ENCODE data around the gene FHIP1A.
A peak's percentile ranks its signal among the peaks of the same experiment; 100 is the strongest.

Gene FHIP1A

DNA sequence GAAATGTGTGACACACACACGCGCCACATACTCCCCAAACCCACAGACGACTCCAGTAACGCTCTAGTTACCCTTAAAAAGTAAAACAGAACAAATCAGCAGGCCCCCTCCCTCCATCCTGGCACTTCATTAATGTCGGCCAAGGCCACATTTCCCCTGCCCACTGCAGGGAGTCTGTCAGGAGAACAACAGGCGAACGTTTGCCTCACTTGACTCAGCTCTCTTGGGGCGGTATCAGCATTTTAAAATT, 671 bp upstream of the FHIP1A start (continued):
- TF ChIP-seq ZNF585B (tag by site-specific recombination; IDR thresholded peaks at IDR 0.05) (no peak), SCRT2 (tag by site-specific recombination; IDR thresholded peaks at IDR 0.05) (0 out of 2 replicates have a peak, but pooled peaks have one; percentile 27), ZXDB (tag by site-specific recombination; IDR thresholded peaks at IDR 0.05) (no peak), ZBTB17 (tag by site-specific recombination; IDR thresholded peaks at IDR 0.05) (no peak)

DNA sequence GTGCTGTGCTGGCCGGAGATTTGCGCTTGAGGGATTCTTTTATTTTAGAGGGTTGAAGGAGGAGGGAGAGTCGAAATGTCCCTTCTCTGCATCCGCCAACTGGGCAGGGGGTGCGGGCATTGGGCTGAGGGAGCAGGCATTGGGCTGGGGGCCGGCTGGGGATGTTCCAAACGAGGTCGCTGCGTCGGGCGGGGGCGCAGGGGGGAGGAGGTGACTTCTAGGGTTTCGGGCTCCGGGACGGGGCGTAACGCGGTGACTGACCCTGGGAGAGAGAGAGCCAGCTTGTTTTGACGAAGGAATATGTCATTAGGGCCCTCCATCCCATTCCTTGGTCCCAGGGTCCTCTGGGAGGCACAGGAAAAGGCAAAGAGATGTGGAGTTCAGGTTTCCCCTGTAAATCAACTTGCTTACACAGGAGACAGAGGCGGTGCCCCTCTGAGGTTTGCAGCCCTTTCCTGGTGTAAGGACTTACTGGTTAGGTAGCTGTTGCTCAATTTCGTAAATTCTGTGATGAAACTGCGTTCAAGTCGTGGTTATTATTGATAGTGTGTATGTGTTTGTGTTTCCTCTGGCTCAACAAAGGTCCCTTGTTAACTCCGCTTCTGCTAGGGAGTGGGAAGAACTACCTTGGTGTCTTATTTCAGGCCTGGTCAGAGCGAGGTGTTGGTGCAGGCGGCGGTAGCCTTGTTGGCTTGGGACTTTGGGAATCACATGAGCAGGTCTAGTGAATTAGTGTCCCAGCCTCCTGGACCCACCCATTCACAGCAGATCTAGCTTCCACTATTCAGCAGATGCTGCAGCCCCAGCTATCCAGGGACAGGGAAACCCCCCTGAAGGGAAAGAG, 716 bp downstream of the FHIP1A start:
- no peaks in the 10 kb centered on the region for H3K36me3 ChIP-seq (ENCODE audit: control insufficient read depth in 2 of 2, insufficient read depth in 1 of 2, low read length in 2 of 2)
- H3K27ac ChIP-seq (ENCODE audit: extremely low read depth, low read depth, low read length): peak overlapping the region; percentile 58
- 0 out of 2 replicates have a peak, but pooled peaks cover 2% of the 10 kb centered on the region for H3K4me1 ChIP-seq (ENCODE audit: control insufficient read depth, insufficient read depth, low read length)
- CTCF ChIA-PET: interaction anchor here (0.6 to 1.4 kb wide), 3 partner anchors 10 to 179 kb away, joined by 3 to 5 read pairs (median 4); no protein-coding TSS in a partner anchor
- H3K4me3 ChIP-seq (ENCODE audit: low read depth, low read length): peak overlapping the region; percentile 45
- POLR2A ChIA-PET: no interaction called here
- no peaks in the 10 kb centered on the region for H3K9me3 ChIP-seq (ENCODE audit: control insufficient read depth, insufficient read depth, low read depth, low read length)
- TF ChIP-seq IKZF3 (tag by site-specific recombination; IDR thresholded peaks at IDR 0.05): 0 out of 2 replicates have a peak, but pooled peaks have one; percentile 39
- TF ChIP-seq ZNF311 (tag by site-specific recombination; IDR thresholded peaks at IDR 0.05; ENCODE audit: borderline replicate concordance): no peak
- 0 out of 2 replicates have a peak, but pooled peaks have one; percentile 11 for TF ChIP-seq SP3 (tag by site-specific recombination; IDR thresholded peaks at IDR 0.05)
- no peak for TF ChIP-seq ZNF157 (tag by site-specific recombination; IDR thresholded peaks at IDR 0.05)
- TF ChIP-seq, protein P1, sequence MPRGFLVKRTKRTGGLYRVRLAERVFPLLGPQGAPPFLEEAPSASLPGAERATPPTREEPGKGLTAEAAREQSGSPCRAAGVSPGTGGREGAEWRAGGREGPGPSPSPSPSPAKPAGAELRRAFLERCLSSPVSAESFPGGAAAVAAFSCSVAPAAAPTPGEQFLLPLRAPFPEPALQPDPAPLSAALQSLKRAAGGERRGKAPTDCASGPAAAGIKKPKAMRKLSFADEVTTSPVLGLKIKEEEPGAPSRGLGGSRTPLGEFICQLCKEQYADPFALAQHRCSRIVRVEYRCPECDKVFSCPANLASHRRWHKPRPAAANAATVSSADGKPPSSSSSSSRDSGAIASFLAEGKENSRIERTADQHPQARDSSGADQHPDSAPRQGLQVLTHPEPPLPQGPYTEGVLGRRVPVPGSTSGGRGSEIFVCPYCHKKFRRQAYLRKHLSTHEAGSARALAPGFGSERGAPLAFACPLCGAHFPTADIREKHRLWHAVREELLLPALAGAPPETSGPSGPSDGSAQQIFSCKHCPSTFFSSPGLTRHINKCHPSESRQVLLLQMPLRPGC (tag by site-specific recombination; IDR thresholded peaks at IDR 0.05): no peak
- TF ChIP-seq FEZF1 (tag by site-specific recombination; IDR thresholded peaks at IDR 0.05): no peak
- peak; percentile 96 for TF ChIP-seq ZNF223 (tag by site-specific recombination; IDR thresholded peaks at IDR 0.05)
- TF ChIP-seq ZNF335 (tag by site-specific recombination; conservative IDR thresholded peaks at IDR 0.05): peak; percentile 89
- 0 out of 2 replicates have a peak, but pooled peaks have one; percentile 12 for TF ChIP-seq KLF7 (tag by site-specific recombination; IDR thresholded peaks at IDR 0.05; ENCODE audit: borderline replicate concordance)
- no peak for TF ChIP-seq MEIS1 (CRISPR knock-in tag; IDR thresholded peaks at IDR 0.05; ENCODE audit: borderline replicate concordance)
- TF ChIP-seq ZBTB8A (tag by site-specific recombination; IDR thresholded peaks at IDR 0.05): peak; percentile 33
- peak; percentile 89 for TF ChIP-seq ZBTB48 (tag by site-specific recombination; IDR thresholded peaks at IDR 0.05)
- TF ChIP-seq, protein P2, sequence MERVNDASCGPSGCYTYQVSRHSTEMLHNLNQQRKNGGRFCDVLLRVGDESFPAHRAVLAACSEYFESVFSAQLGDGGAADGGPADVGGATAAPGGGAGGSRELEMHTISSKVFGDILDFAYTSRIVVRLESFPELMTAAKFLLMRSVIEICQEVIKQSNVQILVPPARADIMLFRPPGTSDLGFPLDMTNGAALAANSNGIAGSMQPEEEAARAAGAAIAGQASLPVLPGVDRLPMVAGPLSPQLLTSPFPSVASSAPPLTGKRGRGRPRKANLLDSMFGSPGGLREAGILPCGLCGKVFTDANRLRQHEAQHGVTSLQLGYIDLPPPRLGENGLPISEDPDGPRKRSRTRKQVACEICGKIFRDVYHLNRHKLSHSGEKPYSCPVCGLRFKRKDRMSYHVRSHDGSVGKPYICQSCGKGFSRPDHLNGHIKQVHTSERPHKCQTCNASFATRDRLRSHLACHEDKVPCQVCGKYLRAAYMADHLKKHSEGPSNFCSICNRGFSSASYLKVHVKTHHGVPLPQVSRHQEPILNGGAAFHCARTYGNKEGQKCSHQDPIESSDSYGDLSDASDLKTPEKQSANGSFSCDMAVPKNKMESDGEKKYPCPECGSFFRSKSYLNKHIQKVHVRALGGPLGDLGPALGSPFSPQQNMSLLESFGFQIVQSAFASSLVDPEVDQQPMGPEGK (tag by site-specific recombination; IDR thresholded peaks at IDR 0.05): peak; percentile 77; the same call in 1 of the 2 replicates
- TF ChIP-seq, protein P3, sequence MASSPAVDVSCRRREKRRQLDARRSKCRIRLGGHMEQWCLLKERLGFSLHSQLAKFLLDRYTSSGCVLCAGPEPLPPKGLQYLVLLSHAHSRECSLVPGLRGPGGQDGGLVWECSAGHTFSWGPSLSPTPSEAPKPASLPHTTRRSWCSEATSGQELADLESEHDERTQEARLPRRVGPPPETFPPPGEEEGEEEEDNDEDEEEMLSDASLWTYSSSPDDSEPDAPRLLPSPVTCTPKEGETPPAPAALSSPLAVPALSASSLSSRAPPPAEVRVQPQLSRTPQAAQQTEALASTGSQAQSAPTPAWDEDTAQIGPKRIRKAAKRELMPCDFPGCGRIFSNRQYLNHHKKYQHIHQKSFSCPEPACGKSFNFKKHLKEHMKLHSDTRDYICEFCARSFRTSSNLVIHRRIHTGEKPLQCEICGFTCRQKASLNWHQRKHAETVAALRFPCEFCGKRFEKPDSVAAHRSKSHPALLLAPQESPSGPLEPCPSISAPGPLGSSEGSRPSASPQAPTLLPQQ (tag by site-specific recombination; IDR thresholded peaks at IDR 0.05): peak; percentile 24; the same call in 1 of the 2 replicates
- TF ChIP-seq SCRT2 (tag by site-specific recombination; IDR thresholded peaks at IDR 0.05): peak; percentile 78
- TF ChIP-seq, protein P4, sequence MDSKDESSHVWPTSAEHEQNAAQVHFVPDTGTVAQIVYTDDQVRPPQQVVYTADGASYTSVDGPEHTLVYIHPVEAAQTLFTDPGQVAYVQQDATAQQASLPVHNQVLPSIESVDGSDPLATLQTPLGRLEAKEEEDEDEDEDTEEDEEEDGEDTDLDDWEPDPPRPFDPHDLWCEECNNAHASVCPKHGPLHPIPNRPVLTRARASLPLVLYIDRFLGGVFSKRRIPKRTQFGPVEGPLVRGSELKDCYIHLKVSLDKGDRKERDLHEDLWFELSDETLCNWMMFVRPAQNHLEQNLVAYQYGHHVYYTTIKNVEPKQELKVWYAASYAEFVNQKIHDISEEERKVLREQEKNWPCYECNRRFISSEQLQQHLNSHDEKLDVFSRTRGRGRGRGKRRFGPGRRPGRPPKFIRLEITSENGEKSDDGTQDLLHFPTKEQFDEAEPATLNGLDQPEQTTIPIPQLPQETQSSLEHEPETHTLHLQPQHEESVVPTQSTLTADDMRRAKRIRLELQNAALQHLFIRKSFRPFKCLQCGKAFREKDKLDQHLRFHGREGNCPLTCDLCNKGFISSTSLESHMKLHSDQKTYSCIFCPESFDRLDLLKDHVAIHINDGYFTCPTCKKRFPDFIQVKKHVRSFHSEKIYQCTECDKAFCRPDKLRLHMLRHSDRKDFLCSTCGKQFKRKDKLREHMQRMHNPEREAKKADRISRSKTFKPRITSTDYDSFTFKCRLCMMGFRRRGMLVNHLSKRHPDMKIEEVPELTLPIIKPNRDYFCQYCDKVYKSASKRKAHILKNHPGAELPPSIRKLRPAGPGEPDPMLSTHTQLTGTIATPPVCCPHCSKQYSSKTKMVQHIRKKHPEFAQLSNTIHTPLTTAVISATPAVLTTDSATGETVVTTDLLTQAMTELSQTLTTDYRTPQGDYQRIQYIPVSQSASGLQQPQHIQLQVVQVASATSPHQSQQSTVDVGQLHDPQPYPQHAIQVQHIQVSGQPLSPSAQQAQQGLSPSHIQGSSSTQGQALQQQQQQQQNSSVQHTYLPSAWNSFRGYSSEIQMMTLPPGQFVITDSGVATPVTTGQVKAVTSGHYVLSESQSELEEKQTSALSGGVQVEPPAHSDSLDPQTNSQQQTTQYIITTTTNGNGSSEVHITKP (tag by site-specific recombination; IDR thresholded peaks at IDR 0.05): peak; percentile 90
- peak; percentile 58 for TF ChIP-seq ZNF2 (tag by site-specific recombination; IDR thresholded peaks at IDR 0.05)
- no peak for TF ChIP-seq ZNF19 (tag by site-specific recombination; IDR thresholded peaks at IDR 0.05; ENCODE audit: low read depth)
- no peak for TF ChIP-seq HOXA7 (CRISPR knock-in tag; IDR thresholded peaks at IDR 0.05; ENCODE audit: borderline replicate concordance)
- no peak for TF ChIP-seq EGR2 (tag by site-specific recombination; IDR thresholded peaks at IDR 0.05; ENCODE audit: low read depth)
- TF ChIP-seq, protein P5, sequence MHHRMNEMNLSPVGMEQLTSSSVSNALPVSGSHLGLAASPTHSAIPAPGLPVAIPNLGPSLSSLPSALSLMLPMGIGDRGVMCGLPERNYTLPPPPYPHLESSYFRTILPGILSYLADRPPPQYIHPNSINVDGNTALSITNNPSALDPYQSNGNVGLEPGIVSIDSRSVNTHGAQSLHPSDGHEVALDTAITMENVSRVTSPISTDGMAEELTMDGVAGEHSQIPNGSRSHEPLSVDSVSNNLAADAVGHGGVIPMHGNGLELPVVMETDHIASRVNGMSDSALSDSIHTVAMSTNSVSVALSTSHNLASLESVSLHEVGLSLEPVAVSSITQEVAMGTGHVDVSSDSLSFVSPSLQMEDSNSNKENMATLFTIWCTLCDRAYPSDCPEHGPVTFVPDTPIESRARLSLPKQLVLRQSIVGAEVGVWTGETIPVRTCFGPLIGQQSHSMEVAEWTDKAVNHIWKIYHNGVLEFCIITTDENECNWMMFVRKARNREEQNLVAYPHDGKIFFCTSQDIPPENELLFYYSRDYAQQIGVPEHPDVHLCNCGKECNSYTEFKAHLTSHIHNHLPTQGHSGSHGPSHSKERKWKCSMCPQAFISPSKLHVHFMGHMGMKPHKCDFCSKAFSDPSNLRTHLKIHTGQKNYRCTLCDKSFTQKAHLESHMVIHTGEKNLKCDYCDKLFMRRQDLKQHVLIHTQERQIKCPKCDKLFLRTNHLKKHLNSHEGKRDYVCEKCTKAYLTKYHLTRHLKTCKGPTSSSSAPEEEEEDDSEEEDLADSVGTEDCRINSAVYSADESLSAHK (tag by site-specific recombination; IDR thresholded peaks at IDR 0.05): no peak
- TF ChIP-seq SP2 (tag by site-specific recombination; IDR thresholded peaks at IDR 0.05): peak; percentile 12; the same call in 1 of the 2 replicates
